Body of pancreas (tissue), 4 donors: Measurements from ENCODE around the gene GNB3. TPM values are rescaled to one million over a fixed set of nuclear protein-coding genes. Genes with fewer than 3 reads are reported as not detected.

ENCODE experiments used
- ATAC-seq: fragments of 150-250 bp; one replicate; pipeline ENCODE4 v1.9.1; 2016
- DNase-seq, 4 donors: peaks; one replicate each; pipeline ENCODE4 v3.0.0-alpha.2; 2019
- H3K27ac ChIP-seq, 4 donors: fragments of 200-600 bp; sonication (generic); 1 replicate in 3 of 4; 2 replicates in 1 of 4; pipeline versions ENCODE4 v1.5.1 to v1.6.1; 2016 to 2019; ENCODE audit warnings: mild to moderate bottlenecking in 1 of 4, mixed read lengths in 1 of 4, moderate library complexity in 1 of 4
- H3K27me3 ChIP-seq, 2 donors: fragments of 200-600 bp; sonication (generic); one replicate each; pipeline ENCODE4 v1.6.0; 2016; ENCODE audit warnings: mild to moderate bottlenecking in 1 of 2
- H3K36me3 ChIP-seq, 2 donors: fragments of 200-600 bp; sonication (generic); replicated peaks in 1 of 2; 2 replicates each; pipeline ENCODE4 v1.5.1; 2016; ENCODE audit warnings: low read depth in 2 of 2; ENCODE audit not compliant: insufficient read depth in 1 of 2
- H3K4me1 ChIP-seq: fragments of 200-600 bp; sonication (generic); one replicate; pipeline ENCODE4 v1.6.0; 2016
- H3K4me3 ChIP-seq, 2 donors: fragments of 200-600 bp; sonication (generic); 1 replicate in 1 of 2; 2 replicates in 1 of 2; pipeline ENCODE4 v1.5.1; 2016 to 2019
- H3K9me3 ChIP-seq, 3 donors: fragments of 200-600 bp; sonication (generic); 1 replicate in 2 of 3; 2 replicates in 1 of 3; pipeline ENCODE4 v1.5.1; 2016
- CTCF ChIP-seq, 7 experiments: fragments of 450-650 bp in 4 of 7; fragments of 200-600 bp in 3 of 7; sonication (generic) in 3 of 7; IDR thresholded peaks; one replicate each; pipeline ENCODE4 v1.5.1; 2016 to 2019; ENCODE audit warnings: antibody characterized with exemption in 7 of 7
- POLR2A ChIP-seq, 3 donors: fragments of 450-650 bp; IDR thresholded peaks; one replicate each; pipeline ENCODE4 v1.6.1; 2016; ENCODE audit warnings: antibody characterized with exemption in 3 of 3, mild to moderate bottlenecking in 2 of 3
- WGBS, 2 donors: methylation state at CpG; one replicate each; pipeline ENCODE4 v1.1.5; 2017; 5-methylcytosine and 5-hydroxymethylcytosine counted together
- intact Hi-C: fragments of 100-400 bp; cut with DNase I; formaldehyde crosslinking; loops from one replicate; pipeline ENCODE4 v1.15.1; 2023
- total RNA-seq, 2 donors: library from RNA; depleted of rRNA; stranded (reverse); fragments of >200 nt; gene quantifications; one replicate each; pipeline ENCODE4 v1.1.0, GENCODE V29; 2016

Gene GNB3
- total RNA-seq, 2 donors from 2014 or later: 0.33 to 0.52 TPM

GRCh38 chr12:6818645-6819044, 22.1 kb upstream of the GNB3 start:
- Histone ChIP-seq H3K9me3 (no peaks in the 10 kb centered on the region), H3K4me1 (peaks cover 7% of the 10 kb centered on the region), H3K27ac (no peak overlapping the region), H3K36me3 (no peaks in the 10 kb centered on the region), H3K27me3 (peaks cover 0 to 8% of the 10 kb centered on the region in 2 donors), H3K4me3 (no peak overlapping the region)
- DNase-seq (no peak), ATAC-seq (no peak)
- intact Hi-C loops: no loop called here
- WGBS, 2 donors: 67 to 74% methylated on average over 5 of the region's 5 CpGs
- no peak for TF ChIP-seq CTCF (IDR thresholded peaks at IDR 0.05)
- no peak for TF ChIP-seq POLR2A (IDR thresholded peaks at IDR 0.05)

GRCh38 chr12:6819106-6820030, 21.4 kb upstream of the GNB3 start:
- WGBS, 2 donors: 83 to 88% methylated on average over 10 to 13 of the region's 13 CpGs
- Histone ChIP-seq H3K27ac (no peak overlapping the region), H3K27me3 (peaks cover 0 to 11% of the 10 kb centered on the region in 2 donors), H3K9me3 (no peaks in the 10 kb centered on the region), H3K4me1 (peaks cover 7% of the 10 kb centered on the region), H3K36me3 (no peaks in the 10 kb centered on the region), H3K4me3 (no peak overlapping the region)
- intact Hi-C loops: no loop called here
- ATAC-seq (no peak), DNase-seq (no peak)
- TF ChIP-seq POLR2A (IDR thresholded peaks at IDR 0.05): no peak
- no peak for TF ChIP-seq CTCF (IDR thresholded peaks at IDR 0.05)

- H3K4me1 ChIP-seq: peaks cover 8% of the 10 kb centered on the region
- DNase-seq: no peak
- no peak for TF ChIP-seq POLR2A (IDR thresholded peaks at IDR 0.05)
- no peak for TF ChIP-seq CTCF (IDR thresholded peaks at IDR 0.05)
- intact Hi-C loops: no loop called here
- peaks cover 0 to 19% of the 10 kb centered on the region in 2 donors for H3K27me3 ChIP-seq
- no peaks in the 10 kb centered on the region for H3K9me3 ChIP-seq
- WGBS, 2 donors: 66 to 67% methylated on average over 2 to 5 of the region's 5 CpGs
- no peaks in the 10 kb centered on the region for H3K36me3 ChIP-seq
- ATAC-seq: no peak
- H3K4me3 ChIP-seq: no peak overlapping the region
- no peak overlapping the region for H3K27ac ChIP-seq
Measured at GRCh38 chr12:6820166-6820565, 20.6 kb upstream of the GNB3 start.

GRCh38 chr12:6821591-6822425, 18.9 kb upstream of the GNB3 start, which contains the start of gene GPR162:
GPR162 (plus strand) TSS chr12:6821821; CDS start chr12:6823899, 2,078 bp downstream.
- intact Hi-C loops: no loop called here
- Histone ChIP-seq H3K27me3 (peaks cover 0 to 22% of the 10 kb centered on the region in 2 donors), H3K4me1 (peaks cover 12% of the 10 kb centered on the region), H3K9me3 (no peaks in the 10 kb centered on the region), H3K36me3 (no peaks in the 10 kb centered on the region), H3K27ac (no peak within 1 kb of the TSS), H3K4me3 (no peak within 1 kb of the TSS)
- peak; percentile 42 for ATAC-seq
- 1% methylated on average over 6 to 19 of the region's 28 CpGs for WGBS, 2 donors
- TF ChIP-seq CTCF (IDR thresholded peaks at IDR 0.05) (no peak), POLR2A (IDR thresholded peaks at IDR 0.05) (no peak)
- peak in 3 of 4 donors; percentile 51 to 59 (median 57) for DNase-seq
